Heart left ventricle (tissue), 16 donors: ENCODE data around the gene ELOA. TPM values are rescaled to one million over a fixed set of nuclear protein-coding genes. Genes with fewer than 3 reads are reported as not detected.

Experiments
- ATAC-seq, 4 donors: fragments of 200-7000 bp; cut with Tn5 transposase; one replicate each; pipeline ENCODE4 v1.9.1; 2020 to 2022; ENCODE audit warnings: moderate library complexity in 4 of 4, mild to moderate bottlenecking in 3 of 4, moderate number of reproducible peaks in 1 of 4
- DNase-seq, 5 donors: peaks; one replicate each; pipeline ENCODE4 v3.0.0-alpha.2; 2020
- H3K27ac ChIP-seq, 12 donors: fragments of 200-600 bp; sonication (generic) in 4 of 12; one replicate each; pipeline versions ENCODE4 v1.5.0 to v1.8.0; 2016 to 2022; ENCODE audit warnings: mild to moderate bottlenecking in 2 of 12
- H3K27me3 ChIP-seq, 9 donors: fragments of 200-600 bp; sonication (generic) in 2 of 9; one replicate each; pipeline versions ENCODE4 v1.5.1 to v1.8.0; 2016 to 2022; ENCODE audit warnings: mild to moderate bottlenecking in 3 of 9
- H3K36me3 ChIP-seq, 9 donors: fragments of 200-600 bp; sonication (generic) in 2 of 9; one replicate each; pipeline versions ENCODE4 v1.5.0 to v1.8.0; 2018 to 2022; ENCODE audit warnings: mild to moderate bottlenecking in 2 of 9
- H3K4me1 ChIP-seq, 12 donors: fragments of 200-600 bp; sonication (generic) in 4 of 12; one replicate each; pipeline versions ENCODE4 v1.5.0 to v1.8.0; 2016 to 2022; ENCODE audit warnings: mild to moderate bottlenecking in 3 of 12
- H3K4me3 ChIP-seq, 12 donors: fragments of 200-600 bp; sonication (generic) in 4 of 12; one replicate each; pipeline versions ENCODE4 v1.5.0 to v1.8.0; 2017 to 2022; ENCODE audit warnings: mild to moderate bottlenecking in 9 of 12, moderate library complexity in 4 of 12
- H3K9me3 ChIP-seq, 12 donors: fragments of 200-600 bp; sonication (generic) in 4 of 12; one replicate each; pipeline versions ENCODE4 v1.5.0 to v1.8.0; 2016 to 2022; ENCODE audit warnings: mild to moderate bottlenecking in 1 of 12
- CTCF ChIP-seq, 12 donors: fragments of 200-600 bp; sonication (generic) in 4 of 12; IDR thresholded peaks; one replicate each; pipeline versions ENCODE4 v1.5.0 to v1.8.0; 2018 to 2022; ENCODE audit warnings: antibody characterized with exemption in 12 of 12, mild to moderate bottlenecking in 5 of 12
- POLR2A ChIP-seq, 2 donors: fragments of 450-650 bp; IDR thresholded peaks; one replicate each; pipeline ENCODE4 v1.6.1; 2017; ENCODE audit warnings: antibody characterized with exemption in 2 of 2, mild to moderate bottlenecking in 2 of 2, moderate library complexity in 2 of 2
- WGBS, 4 donors: extraction: QIAGEN DNeasy Blood & Tissue Kit in 2 of 4; methylation state at CpG; one replicate each; pipeline versions ENCODE4 v1.1.5 to v1.1.7; 2013 to 2018; 5-methylcytosine and 5-hydroxymethylcytosine counted together
- intact Hi-C, 10 donors: fragments of 100-400 bp; cut with DNase I; formaldehyde crosslinking; loops; one replicate each; pipeline versions ENCODE4 v1.11.1 to v1.14.2; 2022
- polyA plus RNA-seq, 2 donors: library from polyadenylated mRNA; stranded (reverse); fragments of 200-250 nt; gene quantifications; one replicate each; pipeline ENCODE4 v1.2.3, GENCODE V29; 2013
- total RNA-seq, 9 donors: library from RNA; depleted of rRNA in 2 of 9; stranded (reverse); fragments of >200 nt in 2 of 9; fragmentation: NEBNext Ultra II Directional in 3 of 9; extraction: Animal tissue kit (Norgen Biotek cat#: 25700) in 3 of 9; gene quantifications; one replicate each; pipeline versions ENCODE4 v1.1.0 to v1.2.4, GENCODE V29; 2016 to 2023
- donor health status: ischemic (EF 13 %, LVEDD 7.1; RV severe dilation, severe dysfunction).
- donor health status: healthy with polysubstance abuse.
- donor health status: DM: no; HTN: yes; CAD: no.
- donor health status: DM: no; HTN: no; CAD: no.
- donor health status: ischemic (EF 25% LVEDD 6.9; RV normal size, moderate dysfunction).
- donor health status: ischemic (EF 25% LVEDD 5.7; RV mildly dilated, moderate dysfunction).
- donor health status: healthy.
- donor health status: DM: yes; HTN: yes; CAD: no.
- donor health status: ischemic (EF 35%, LVEDD 5.7; RV mildly dilated, moderate dysfunction).
- donor health status: nonischemic (EF 11% LVEDD 7.7; RV severe dilation, severe dysfunction).
- donor health status: DM: yes; HTN: yes; CAD: no.
- donor health status: PGD.
- donor health status: ischemic (EF 29% LVEDD 5.4; RV normal size, mild dysfunction).
- donor health status: nonischemic (EF 23%, LVEDD 6.1; RV moderate dilation, normal function).

The ELOA gene
- total and polyA plus RNA-seq, 11 donors, result 11.3 to 45.8 (median 34.0) TPM

DNA sequence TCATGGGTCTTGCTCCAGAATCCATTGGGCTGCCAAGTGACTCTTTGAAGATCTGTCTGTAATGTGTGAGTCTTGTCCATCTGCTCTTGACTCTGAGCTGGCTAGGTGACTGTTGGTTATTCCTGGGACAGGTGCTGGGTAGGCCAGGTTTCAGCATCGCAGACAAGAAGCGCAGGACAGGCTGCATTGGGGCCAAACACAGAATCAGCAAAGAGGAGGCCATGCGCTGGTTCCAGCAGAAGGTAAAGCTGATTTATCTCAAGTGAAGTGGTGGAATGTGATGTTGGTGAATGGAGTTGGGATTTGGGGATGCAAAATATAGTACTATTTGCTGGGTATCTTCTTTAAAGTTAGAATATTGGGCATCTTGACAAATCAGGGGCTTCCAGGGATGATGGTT is 47.6 kb upstream of the ELOA start:
- Histone ChIP-seq H3K4me3 (no peak overlapping the region), H3K27me3 (no peaks in the 10 kb centered on the region), H3K36me3 (peaks cover 0 to 83% (median 78%) of the 10 kb centered on the region in 9 donors), H3K9me3 (no peaks in the 10 kb centered on the region), H3K27ac (peak overlapping the region in 1 of 12 donors; percentile 14), H3K4me1 (peaks cover 7 to 75% (median 49%) of the 10 kb centered on the region in 12 donors)
- intact Hi-C loops, result loop anchor here in 2 of 10 donors (5.0 kb wide), 2 partner anchors 42 to 52 kb away; no protein-coding TSS in a partner anchor
- 93 to 95% (median 95%) methylated on average over 3 of the region's 3 CpGs for WGBS, 4 donors
- no peak for ATAC-seq
- no peak for DNase-seq
- TF ChIP-seq CTCF (IDR thresholded peaks at IDR 0.05) (no peak), POLR2A (IDR thresholded peaks at IDR 0.05) (no peak)

- intact Hi-C loops, result loop anchor here in 2 of 10 donors (5.0 kb wide), 2 partner anchors 41 to 51 kb away; no protein-coding TSS in a partner anchor
- Histone ChIP-seq H3K27ac (peak overlapping the region in 1 of 12 donors; percentile 14), H3K27me3 (no peaks in the 10 kb centered on the region), H3K9me3 (no peaks in the 10 kb centered on the region), H3K4me1 (peaks cover 7 to 71% (median 47%) of the 10 kb centered on the region in 12 donors), H3K36me3 (peaks cover 0 to 91% (median 86%) of the 10 kb centered on the region in 9 donors), H3K4me3 (no peak overlapping the region)
- ATAC-seq (no peak), DNase-seq (no peak)
- WGBS, 4 donors, result 37 to 38% (median 37%) methylated on average over 6 of the region's 6 CpGs
- TF ChIP-seq CTCF (IDR thresholded peaks at IDR 0.05), result no peak
- no peak for TF ChIP-seq POLR2A (IDR thresholded peaks at IDR 0.05)
Observed at GRCh38 chr1:23696335-23696989, 46.8 kb upstream of the ELOA start.

DNA sequence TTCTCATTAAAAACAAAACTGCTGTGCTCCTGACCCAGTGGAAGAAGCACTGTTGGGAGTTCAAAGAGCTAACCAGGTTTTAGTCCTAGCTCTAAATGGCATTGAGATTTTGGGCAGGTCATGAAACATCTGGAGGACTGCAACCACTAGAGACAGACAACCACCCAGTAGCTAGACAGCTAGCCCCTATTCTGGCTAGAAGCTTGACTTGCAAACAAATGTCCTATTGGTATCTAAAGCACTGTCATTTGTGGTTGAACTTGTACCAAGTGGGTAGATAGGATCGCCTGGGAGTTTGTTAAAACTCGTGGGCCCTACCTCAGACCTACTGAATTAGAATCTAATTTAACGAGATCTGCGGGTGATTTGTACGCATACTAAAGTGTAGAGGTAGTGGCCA is 44.8 kb upstream of the ELOA start:
- no peaks in the 10 kb centered on the region for H3K9me3 ChIP-seq
- peaks cover 0 to 100% (median 99%) of the 10 kb centered on the region in 9 donors for H3K36me3 ChIP-seq
- H3K27ac ChIP-seq, result no peak overlapping the region
- intact Hi-C loops, result loop anchor here in 2 of 10 donors (5.0 kb wide), 2 partner anchors 39 to 49 kb away; no protein-coding TSS in a partner anchor
- H3K27me3 ChIP-seq, result no peaks in the 10 kb centered on the region
- ATAC-seq (no peak), DNase-seq (no peak)
- no peak overlapping the region for H3K4me3 ChIP-seq
- H3K4me1 ChIP-seq, result peaks cover 0 to 57% (median 34%) of the 10 kb centered on the region in 12 donors
- 61 to 75% (median 64%) methylated on average over 5 of the region's 5 CpGs for WGBS, 4 donors
- no peak for TF ChIP-seq CTCF (IDR thresholded peaks at IDR 0.05)
- TF ChIP-seq POLR2A (IDR thresholded peaks at IDR 0.05), result no peak

DNA sequence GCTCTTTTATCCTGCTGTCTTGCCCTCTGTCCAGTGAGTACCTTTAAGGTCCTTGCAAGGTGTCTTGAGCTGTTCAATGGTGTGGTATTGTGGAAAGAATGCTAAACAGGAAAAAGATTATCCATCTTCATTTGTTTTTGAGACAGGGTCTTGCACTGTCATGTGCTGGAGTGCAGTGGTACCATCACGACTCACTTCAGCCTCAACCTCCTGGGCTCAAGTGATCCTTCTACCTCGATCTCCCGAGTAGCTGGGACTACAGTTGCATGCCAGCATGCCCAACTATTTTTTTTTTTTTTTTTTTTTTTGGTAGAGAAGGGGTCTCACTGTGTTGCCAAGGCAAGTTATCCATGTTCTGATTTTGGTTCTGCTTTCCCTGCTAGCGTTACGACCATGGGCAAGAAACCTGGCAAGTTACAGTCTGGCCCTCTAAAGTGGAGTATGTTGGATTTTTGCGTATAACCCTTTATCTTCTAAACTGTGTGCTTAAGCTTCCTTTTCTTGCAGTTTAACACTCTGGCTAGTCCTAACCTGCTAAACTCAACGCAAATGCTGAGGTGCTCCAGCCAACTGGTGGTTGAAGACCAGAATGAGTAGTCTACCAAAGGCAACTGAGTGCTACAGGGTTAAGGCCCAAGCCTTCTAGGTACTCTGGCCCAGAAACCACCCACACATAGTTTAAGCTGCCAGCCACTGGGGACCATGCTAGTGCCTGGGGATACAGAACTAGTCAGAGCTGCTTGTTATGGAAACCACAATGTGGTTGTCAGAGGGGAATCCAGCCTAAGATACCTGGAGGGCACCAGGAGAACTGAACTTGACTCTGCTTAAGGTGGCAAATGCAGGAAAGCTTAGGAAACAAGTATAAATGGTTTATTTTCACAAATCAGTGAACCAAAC is 43.7 kb upstream of the ELOA start:
- peaks cover 0 to 97% (median 96%) of the 10 kb centered on the region in 9 donors for H3K36me3 ChIP-seq
- no peaks in the 10 kb centered on the region for H3K9me3 ChIP-seq
- TF ChIP-seq POLR2A (IDR thresholded peaks at IDR 0.05) (no peak), CTCF (IDR thresholded peaks at IDR 0.05) (no peak)
- intact Hi-C loops, result loop anchor here in 2 of 10 donors (5.0 kb wide), 2 partner anchors 38 to 48 kb away; no protein-coding TSS in a partner anchor
- no peak overlapping the region for H3K27ac ChIP-seq
- H3K27me3 ChIP-seq, result no peaks in the 10 kb centered on the region
- H3K4me3 ChIP-seq, result no peak overlapping the region
- 75 to 85% (median 81%) methylated on average over 7 of the region's 7 CpGs for WGBS, 4 donors
- H3K4me1 ChIP-seq, result peaks cover 0 to 47% (median 24%) of the 10 kb centered on the region in 12 donors
- DNase-seq (no peak), ATAC-seq (peak in 2 of 4 donors; percentile 10 to 27)
